Measurements from ENCODE around the gene PDE8A.

- no peak for TF ChIP-seq EP300 (IDR thresholded peaks at IDR 0.05; ENCODE audit: borderline replicate concordance in 1 of 2, control insufficient read depth in 1 of 2, low read depth in 2 of 2, low read length in 2 of 2)
- no peak for TF ChIP-seq JUND (IDR thresholded peaks at IDR 0.05; ENCODE audit: low read depth, low read length)
- no peak for TF ChIP-seq RCOR1 (conservative IDR thresholded peaks at IDR 0.05; ENCODE audit: low read depth, low read length)
- no peak for TF ChIP-seq POLR2A (IDR thresholded peaks at IDR 0.05; ENCODE audit: low read depth, low read length)
- TF ChIP-seq CTCF (IDR thresholded peaks at IDR 0.05 in 2 of 3, conservative IDR thresholded peaks at IDR 0.05 in 1 of 3; ENCODE audit: control insufficient read depth in 2 of 3, extremely low read depth in 1 of 3, insufficient read depth in 1 of 3, low read depth in 3 of 3, low read length in 3 of 3) = no peak
- no peak for TF ChIP-seq POLR2AphosphoS5 (IDR thresholded peaks at IDR 0.05; ENCODE audit: low read length)
These were observed 1.6 kb downstream of the PDE8A start for GRCh38 chr15:84983294-84983693.
